AG04450 (cell line): ENCODE measurements around the gene KCNMA1. TPM values are rescaled to one million over a fixed set of nuclear protein-coding genes. Genes with fewer than 3 reads are reported as not detected.

ENCODE experiments used
- CTCF ChIA-PET: fragments of 300-600, 350-600 bp; formaldehyde crosslinking; extraction: SDS; loops from one replicate; lab custom pipeline; 2022; ENCODE audit warnings: antibody characterized with exemption, inconsistent platforms; lab: Charles Lee
- POLR2A ChIA-PET: fragments of 350-600 bp; formaldehyde crosslinking; extraction: SDS; loops from one replicate; lab custom pipeline; 2021; ENCODE audit warnings: antibody characterized with exemption, inconsistent platforms; lab: Yijun Ruan, JAX
- DNase-seq: peaks from one replicate; pipeline ENCODE4 v3.0.0-alpha.2; 2011; ENCODE audit warnings: low read depth, low spot score
- H3K27ac ChIP-seq: one replicate; pipeline ENCODE4 v1.5.1; 2012; ENCODE audit warnings: low read depth, low read length, control low read depth
- H3K27me3 ChIP-seq: one replicate; pipeline ENCODE4 v1.6.0; 2012; ENCODE audit warnings: low read length; ENCODE audit not compliant: control insufficient read depth, insufficient read depth
- H3K4me3 ChIP-seq: 2 replicates; pipeline ENCODE4 v1.5.1; 2011; ENCODE audit warnings: mild to moderate bottlenecking, low read depth, low read length, control low read depth
- H3K9me3 ChIP-seq: 2 replicates; pipeline ENCODE4 v1.5.1; 2012; ENCODE audit warnings: low read length; ENCODE audit not compliant: control insufficient read depth, insufficient read depth
- polyA plus RNA-seq: library from polyadenylated mRNA; depleted of rRNA; stranded (reverse); fragments of >200 nt; gene quantifications from 2 replicates; pipeline ENCODE4 v1.2.3, GENCODE V29; 2011
- TF ChIP-seq, protein P1 (sequence below): IDR thresholded peaks from 2 replicates; pipeline ENCODE4 v1.5.1; 2011; ENCODE audit warnings: low read depth, low read length, control low read depth, inconsistent platforms

Gene KCNMA1
- polyA plus RNA-seq, 1 experiment: 58.8 TPM

DNA sequence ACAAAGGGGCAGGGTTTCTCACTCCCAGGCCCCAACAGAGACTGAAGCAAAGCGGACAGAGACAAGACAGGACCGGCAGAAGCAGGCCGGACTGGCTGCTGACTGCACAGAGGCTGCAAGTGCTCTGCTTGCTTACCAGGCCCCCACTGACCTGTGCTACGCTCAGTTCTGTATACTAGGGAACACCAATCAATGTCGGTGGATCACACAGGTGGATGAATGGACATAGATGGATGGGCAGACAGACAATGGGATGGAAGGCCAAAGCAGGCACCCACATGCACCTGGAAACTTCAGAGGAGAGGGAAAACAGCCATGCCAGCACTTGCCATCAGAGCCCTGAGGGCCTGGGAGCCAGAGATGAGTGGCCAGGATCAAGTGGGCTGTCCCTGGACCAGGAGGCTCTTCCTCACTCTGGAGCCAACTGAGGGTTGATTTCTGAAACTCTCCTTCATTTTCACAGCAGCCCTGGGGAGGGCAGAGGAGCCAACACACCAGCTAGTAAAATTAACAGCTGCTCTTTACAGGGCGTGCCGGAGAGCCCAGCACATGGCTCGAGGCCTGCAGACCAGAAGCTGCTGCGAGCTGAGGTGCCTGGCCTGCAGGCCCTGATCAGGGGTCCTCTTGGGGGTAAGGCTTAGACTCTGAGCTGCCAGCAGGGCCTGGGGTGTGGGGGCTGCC lies 243.6 kb downstream of the KCNMA1 start:
- ChIA-PET CTCF (interaction anchor here (0.6 to 5.3 kb wide), 8 partner anchors 8 to 318 kb away, joined by 3 to 54 read pairs (median 4); no protein-coding TSS in a partner anchor), POLR2A (no interaction called here)
- Histone ChIP-seq H3K27ac (peak overlapping the region; percentile 78), H3K4me3 (no peak overlapping the region), H3K27me3 (no peaks in the 10 kb centered on the region), H3K9me3 (no peaks in the 10 kb centered on the region)
- TF ChIP-seq, protein P1, sequence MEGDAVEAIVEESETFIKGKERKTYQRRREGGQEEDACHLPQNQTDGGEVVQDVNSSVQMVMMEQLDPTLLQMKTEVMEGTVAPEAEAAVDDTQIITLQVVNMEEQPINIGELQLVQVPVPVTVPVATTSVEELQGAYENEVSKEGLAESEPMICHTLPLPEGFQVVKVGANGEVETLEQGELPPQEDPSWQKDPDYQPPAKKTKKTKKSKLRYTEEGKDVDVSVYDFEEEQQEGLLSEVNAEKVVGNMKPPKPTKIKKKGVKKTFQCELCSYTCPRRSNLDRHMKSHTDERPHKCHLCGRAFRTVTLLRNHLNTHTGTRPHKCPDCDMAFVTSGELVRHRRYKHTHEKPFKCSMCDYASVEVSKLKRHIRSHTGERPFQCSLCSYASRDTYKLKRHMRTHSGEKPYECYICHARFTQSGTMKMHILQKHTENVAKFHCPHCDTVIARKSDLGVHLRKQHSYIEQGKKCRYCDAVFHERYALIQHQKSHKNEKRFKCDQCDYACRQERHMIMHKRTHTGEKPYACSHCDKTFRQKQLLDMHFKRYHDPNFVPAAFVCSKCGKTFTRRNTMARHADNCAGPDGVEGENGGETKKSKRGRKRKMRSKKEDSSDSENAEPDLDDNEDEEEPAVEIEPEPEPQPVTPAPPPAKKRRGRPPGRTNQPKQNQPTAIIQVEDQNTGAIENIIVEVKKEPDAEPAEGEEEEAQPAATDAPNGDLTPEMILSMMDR: no peak
- DNase-seq: no peak

DNA sequence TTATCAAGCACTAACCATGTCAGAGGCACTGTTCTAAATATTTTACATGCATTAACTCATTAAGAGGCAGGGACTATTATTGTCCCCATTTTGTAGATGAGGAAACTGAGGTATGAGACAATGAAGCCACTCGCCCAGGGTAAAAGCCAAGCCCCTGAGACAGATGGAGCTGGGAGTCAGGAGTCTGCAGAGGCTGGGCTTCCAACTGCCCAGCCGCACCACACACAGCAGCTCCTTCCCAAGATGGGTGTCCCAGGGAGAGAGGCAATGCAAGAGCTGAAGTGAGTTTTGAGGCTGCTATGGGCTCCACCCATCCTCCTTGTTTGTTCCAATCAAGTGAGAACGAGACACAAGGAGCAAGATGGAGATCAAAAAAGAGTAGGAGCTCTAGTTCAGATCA lies 244.2 kb downstream of the KCNMA1 start:
- ChIA-PET POLR2A (interaction anchor here (1.0 to 1.3 kb wide), 3 partner anchors 72 to 112 kb away, joined by 3 to 8 read pairs (median 7); no protein-coding TSS in a partner anchor), CTCF (interaction anchor here (1.0 to 5.3 kb wide), 8 partner anchors 8 to 318 kb away, joined by 3 to 54 read pairs (median 8); no protein-coding TSS in a partner anchor)
- Histone ChIP-seq H3K27ac (peak overlapping the region; percentile 78), H3K27me3 (no peaks in the 10 kb centered on the region), H3K9me3 (no peaks in the 10 kb centered on the region), H3K4me3 (no peak overlapping the region)
- TF ChIP-seq, protein P1: no peak
- no peak for DNase-seq

DNA sequence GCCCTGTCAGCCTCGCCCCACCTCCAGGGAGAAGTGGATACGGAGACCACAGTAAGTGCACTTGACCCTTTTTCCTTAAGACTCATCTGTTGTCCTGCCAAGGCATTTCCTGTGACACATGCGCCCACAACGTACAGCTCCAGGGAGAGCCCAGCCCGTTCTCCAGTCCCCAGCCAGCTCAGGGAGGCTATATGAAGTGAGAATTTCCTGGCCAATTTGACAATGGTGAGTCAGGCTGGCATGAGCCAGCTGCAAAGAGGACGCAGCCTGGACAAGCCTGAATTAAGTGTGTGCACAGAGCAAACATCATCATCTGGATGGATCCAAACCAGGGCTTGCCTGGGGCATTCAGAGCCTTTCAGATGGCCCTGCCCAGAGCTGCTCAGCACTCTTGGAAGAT lies 244.8 kb downstream of the KCNMA1 start:
- peak; percentile 80 for DNase-seq
- H3K4me3 ChIP-seq: no peak overlapping the region
- CTCF ChIA-PET: interaction anchor here (0.7 to 5.3 kb wide), 26 partner anchors 9 to 323 kb away, joined by 3 to 54 read pairs (median 4); no protein-coding TSS in a partner anchor
- H3K27ac ChIP-seq: peak overlapping the region; percentile 78
- H3K9me3 ChIP-seq: no peaks in the 10 kb centered on the region
- POLR2A ChIA-PET: interaction anchor here (0.6 to 1.3 kb wide), 6 partner anchors 13 to 213 kb away, joined by 3 to 8 read pairs (median 4); no protein-coding TSS in a partner anchor
- TF ChIP-seq, protein P1: no peak
- no peaks in the 10 kb centered on the region for H3K27me3 ChIP-seq

DNA sequence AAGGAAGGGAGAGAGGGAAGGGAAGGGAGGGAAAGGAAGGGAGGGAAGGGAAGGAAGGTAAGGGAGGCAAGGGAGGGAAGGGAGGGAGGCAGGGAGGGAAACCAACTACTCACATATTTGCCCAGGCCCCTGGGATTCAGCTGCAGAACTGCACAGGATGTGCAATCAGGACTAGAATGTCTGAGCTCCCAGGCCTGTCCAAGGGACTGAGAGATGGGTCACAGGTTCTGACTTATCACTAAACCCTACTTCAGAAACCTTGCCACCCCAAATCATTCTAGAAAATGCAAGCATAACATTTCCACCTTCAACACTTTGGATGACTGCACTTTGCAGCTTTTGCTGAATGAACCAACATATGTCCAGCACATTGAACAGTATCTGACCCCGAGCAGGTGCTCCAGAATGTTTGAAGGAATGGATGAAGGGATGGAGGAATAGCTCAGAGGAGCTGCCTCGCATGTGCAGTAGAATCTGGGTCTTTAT lies 245.3 kb downstream of the KCNMA1 start:
- no peak for DNase-seq
- ChIA-PET CTCF (interaction anchor here (0.7 to 5.3 kb wide), 27 partner anchors 9 to 534 kb away, joined by 3 to 54 read pairs (median 4); partner anchors contain the start of gene DLG5), POLR2A (interaction anchor here (0.6 to 1.3 kb wide), 6 partner anchors 14 to 213 kb away, joined by 3 to 8 read pairs (median 4); no protein-coding TSS in a partner anchor)
- H3K27ac ChIP-seq: peak overlapping the region; percentile 78
- no peaks in the 10 kb centered on the region for H3K27me3 ChIP-seq
- no peak overlapping the region for H3K4me3 ChIP-seq
- TF ChIP-seq, protein P1: no peak
- no peaks in the 10 kb centered on the region for H3K9me3 ChIP-seq
